Skin epidermis (tissue), 12 donors: ENCODE data around the gene ACAP2.
"Not testable (repeated sequence)": the region's sequence is repeated elsewhere in the genome, so short reads cannot be mapped to it uniquely, and the experiment has no call there.

Source experiments
- H3K27ac ChIP-seq, 21 experiments: fragments of 200-600 bp; sonication (generic) in 11 of 21; one replicate each; pipeline ENCODE4 v1.5.0; 2020; ENCODE audit warnings: mild to moderate bottlenecking in 3 of 21, inconsistent platforms in 2 of 21, moderate library complexity in 2 of 21
- H3K4me3 ChIP-seq, 7 experiments: fragments of 200-600 bp; sonication (generic) in 2 of 7; one replicate each; pipeline ENCODE4 v1.5.0; 2020; ENCODE audit warnings: inconsistent platforms in 2 of 7, mild to moderate bottlenecking in 2 of 7, moderate library complexity in 1 of 7

The ACAP2 gene

GRCh38 chr3:195442573-195443390 is at the start of gene ACAP2:
TSS of gene ACAP2 (minus strand) at chr3:195443020. CDS start at chr3:195442847, 173 bp downstream.
- peak within 1 kb of the TSS; percentile 84 to 100 (median 96) for H3K27ac ChIP-seq
- peak within 1 kb of the TSS; percentile 82 to 97 (median 88) for H3K4me3 ChIP-seq

DNA sequence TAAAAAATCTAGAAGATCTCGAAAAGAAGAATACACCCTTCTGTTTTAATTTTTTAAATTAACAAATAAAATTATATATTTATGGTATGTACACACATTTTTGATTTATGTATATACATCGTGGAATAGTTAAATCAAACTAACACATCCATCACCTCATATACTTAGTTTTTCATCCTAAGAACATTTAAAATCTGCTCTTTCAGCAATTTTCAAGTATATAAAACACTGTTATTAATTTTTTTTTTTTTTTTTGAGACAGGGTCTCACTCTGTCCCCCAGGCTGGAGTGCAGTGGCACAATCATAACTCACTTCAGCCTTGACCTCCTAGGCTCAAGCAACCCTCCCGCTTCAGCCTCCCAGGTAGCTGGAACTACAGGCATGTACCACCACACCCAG is 32.8 kb upstream of the ACAP2 start:
- no peak overlapping the region for H3K4me3 ChIP-seq
- no peak overlapping the region for H3K27ac ChIP-seq

DNA sequence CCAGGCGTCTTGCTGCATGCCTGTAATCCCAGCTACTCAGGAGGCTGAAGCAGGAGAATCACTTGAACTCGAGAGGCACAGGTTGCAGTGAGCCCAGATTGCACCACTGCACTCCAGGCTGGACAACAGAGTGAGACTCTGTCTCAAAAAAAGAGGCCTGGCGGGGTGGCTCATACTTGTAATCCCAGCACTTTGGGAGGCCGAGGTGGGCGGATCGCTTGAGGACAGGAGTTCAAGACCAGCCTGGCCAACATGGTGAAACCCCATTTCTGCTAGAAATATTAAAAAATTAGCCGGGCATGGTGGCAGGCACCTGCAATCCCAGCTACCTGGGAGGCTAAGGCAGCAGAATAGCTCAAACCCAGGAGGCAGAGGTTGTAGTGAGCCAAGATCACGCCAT is 32.3 kb upstream of the ACAP2 start:
- H3K4me3 ChIP-seq, H3K27ac ChIP-seq: not testable (repeated sequence)

DNA sequence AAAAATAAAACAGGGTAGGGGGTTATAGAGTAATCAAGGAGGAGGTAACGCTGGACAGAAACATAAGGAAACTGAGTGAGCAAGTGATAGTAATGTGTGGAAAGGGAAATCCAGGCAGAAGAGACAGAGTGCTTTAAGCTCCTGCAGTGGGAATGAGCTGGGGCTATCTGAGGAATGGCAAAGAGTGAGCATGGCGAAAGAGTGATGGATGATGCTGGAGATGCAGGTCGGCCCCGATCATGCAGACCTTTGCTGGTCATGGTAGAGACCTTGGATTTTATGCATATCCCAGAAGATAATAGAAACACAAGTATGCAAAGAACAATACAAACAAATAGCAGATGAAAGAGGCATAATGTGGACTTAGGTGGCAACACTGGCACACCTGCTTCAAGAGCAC is 26.0 kb upstream of the ACAP2 start:
- Histone ChIP-seq H3K4me3 (no peak overlapping the region), H3K27ac (no peak overlapping the region)

GRCh38 chr3:195468391-195468776 is 25.6 kb upstream of the ACAP2 start:
- H3K4me3 ChIP-seq: no peak overlapping the region
- no peak overlapping the region for H3K27ac ChIP-seq

DNA sequence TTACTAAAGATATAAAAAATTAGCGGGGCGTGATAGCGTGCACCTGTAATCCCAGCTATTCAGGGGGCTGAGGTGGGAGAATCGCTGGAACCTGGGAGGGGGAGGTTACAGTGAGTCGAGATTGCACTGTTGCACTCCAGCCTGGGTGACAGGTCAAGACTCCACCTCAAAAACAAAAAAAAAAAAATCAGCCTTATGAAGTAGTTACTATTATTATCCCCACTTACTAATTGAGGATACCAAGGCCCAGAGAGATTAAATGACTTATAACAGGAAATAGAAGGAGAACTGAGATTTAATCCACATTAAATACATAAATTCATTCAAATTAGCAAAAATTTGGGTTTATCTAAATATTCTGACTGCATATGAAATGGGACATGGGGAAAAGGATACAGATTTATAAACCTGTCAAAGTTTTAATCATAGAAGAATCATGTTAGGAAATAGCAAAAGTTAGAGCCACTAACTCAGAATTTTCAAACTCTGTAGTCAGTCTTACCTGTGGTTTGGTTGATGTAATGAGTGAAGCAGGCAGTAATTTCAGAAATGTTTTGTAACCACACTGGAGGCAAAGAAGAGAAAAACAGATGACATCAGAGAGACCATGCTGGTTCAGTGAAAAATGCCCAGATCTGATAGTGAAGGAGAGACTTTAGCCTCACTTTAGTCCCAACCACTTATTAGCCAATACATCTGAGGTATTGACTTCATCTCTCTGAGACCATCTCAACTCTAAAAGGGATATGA is 25.0 kb upstream of the ACAP2 start:
- H3K4me3 ChIP-seq: no peak overlapping the region
- H3K27ac ChIP-seq: no peak overlapping the region

DNA sequence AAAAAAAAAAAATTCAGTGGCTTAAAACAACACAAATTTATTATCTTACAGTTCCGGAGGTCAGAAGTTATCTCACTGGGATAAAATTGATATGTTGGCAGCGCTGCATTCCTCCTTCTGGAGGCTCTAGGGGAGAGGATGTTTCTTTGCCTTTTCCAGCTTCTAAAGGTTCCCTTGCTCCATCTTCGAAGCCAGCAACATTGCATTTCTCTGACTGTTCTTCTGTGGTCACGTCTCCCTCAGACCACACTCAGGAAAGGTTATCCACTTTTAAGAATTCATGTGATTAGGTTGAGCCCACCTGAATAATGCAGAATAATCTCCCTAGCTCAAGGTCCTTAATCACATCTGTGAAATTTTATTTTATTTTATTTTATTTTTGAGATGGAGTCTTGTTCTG is 23.4 kb upstream of the ACAP2 start:
- Histone ChIP-seq H3K4me3 (no peak overlapping the region), H3K27ac (no peak overlapping the region)

DNA sequence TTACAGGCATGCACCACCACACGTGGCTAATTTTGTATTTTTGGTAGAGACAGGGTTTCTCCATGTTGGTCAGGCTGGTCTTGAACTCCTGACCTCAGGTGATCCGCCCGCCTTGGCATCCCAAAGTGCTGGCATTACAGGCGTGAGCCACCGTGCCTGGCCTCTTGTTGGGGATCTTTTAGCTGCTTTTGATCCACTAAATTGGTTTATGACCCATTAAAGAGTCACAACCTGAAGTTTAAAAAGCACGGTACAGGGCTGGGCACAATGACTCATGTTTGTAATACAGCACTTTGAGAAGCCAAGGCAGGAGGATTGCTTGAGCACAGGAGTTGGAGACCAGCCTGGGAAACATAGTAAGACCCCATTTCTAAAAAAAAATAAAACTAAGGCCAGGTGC is 20.1 kb upstream of the ACAP2 start:
- H3K27ac ChIP-seq: peak overlapping the region in 4 of 21 experiments; percentile 14 to 67 (median 40)
- not testable (repeated sequence) for H3K4me3 ChIP-seq

DNA sequence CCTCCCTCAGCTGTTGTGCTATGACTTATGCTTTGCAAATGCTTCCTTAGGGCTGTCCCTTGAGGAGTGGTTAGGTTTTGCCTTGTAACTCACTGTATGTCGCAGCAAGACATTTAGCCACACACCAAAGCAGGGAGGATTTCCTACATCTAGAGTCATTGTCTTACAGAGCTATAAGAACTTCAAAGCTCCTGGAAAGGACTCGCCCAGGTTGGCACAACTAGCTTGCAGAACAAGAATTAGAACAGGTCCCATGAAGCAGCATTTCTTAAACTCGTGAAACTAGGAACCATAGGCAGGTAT is 19.4 kb upstream of the ACAP2 start:
- Histone ChIP-seq H3K4me3 (no peak overlapping the region), H3K27ac (peak overlapping the region in 9 of 21 experiments; percentile 1 to 67 (median 43))

DNA sequence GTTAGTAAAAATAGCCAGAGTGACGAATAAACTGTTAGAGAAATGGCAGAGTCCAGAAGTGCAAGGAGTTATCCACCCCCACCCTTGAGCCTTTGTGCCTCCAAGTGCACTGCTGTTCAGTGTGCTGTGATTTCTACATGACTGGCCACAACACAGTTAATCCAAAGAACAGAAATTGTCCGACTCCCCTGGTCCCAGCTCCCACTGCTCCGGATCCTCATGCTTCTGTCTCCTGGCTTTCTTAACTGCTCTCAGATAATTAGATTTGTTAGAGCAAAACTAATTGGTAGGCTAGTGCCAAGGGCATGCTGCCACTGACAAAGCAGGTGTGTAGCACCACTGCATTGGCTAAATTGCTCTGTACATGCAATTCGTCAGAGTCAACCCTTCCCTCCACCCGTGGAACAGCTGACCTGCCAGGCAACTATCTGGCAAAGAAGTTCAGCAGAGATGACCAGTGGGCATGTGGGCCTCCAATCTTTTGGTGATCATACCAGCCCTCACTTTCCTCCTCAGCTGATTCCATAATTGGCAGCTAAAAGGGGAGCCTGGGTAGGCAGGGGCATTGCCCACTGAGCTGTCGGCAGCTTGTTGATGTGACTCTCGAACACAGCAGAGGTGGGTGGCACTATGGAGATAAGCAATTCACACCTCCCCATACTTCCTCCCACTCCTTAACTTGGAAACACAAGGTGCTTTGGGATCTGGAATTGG is 18.9 kb upstream of the ACAP2 start:
- H3K4me3 ChIP-seq: no peak overlapping the region
- peak overlapping the region in 10 of 21 experiments; percentile 1 to 67 (median 42) for H3K27ac ChIP-seq

DNA sequence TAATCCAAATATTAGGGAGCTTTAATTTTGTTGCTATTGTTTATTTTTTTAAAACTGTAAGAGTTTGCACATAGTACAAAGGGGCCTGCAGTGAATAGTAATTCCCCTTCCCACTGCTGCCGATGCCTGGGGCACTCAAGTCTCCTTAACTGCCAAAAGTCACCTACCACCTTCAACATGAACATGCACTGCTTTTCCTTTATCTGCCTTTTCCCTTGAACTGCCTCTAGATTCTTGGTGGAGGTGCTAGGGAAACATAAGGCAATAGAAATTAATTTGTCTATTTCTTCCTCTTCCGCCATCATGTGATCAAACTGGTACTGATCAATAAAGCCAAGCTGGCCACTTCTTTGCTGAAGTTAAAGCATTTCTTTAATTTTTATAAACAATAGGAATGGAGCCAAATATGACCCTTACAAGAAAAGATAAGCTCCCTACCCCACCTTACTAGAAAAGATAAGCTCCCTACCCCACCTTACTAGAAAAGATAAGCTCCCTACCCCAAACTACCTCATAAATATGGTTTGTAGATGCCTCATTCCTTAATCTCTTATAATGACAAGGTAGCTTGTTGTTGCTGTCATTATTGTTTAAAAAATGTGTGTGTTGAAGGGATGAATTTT is 17.4 kb upstream of the ACAP2 start:
- H3K27ac ChIP-seq: no peak overlapping the region
- H3K4me3 ChIP-seq: no peak overlapping the region

GRCh38 chr3:195458316-195458717 is 15.5 kb upstream of the ACAP2 start:
- no peak overlapping the region for H3K4me3 ChIP-seq
- peak overlapping the region in 7 of 21 experiments; percentile 11 to 75 (median 42) for H3K27ac ChIP-seq

- Histone ChIP-seq H3K4me3 (no peak overlapping the region), H3K27ac (no peak overlapping the region)
These were observed 13.0 kb upstream of the ACAP2 start for GRCh38 chr3:195455789-195456188.

DNA sequence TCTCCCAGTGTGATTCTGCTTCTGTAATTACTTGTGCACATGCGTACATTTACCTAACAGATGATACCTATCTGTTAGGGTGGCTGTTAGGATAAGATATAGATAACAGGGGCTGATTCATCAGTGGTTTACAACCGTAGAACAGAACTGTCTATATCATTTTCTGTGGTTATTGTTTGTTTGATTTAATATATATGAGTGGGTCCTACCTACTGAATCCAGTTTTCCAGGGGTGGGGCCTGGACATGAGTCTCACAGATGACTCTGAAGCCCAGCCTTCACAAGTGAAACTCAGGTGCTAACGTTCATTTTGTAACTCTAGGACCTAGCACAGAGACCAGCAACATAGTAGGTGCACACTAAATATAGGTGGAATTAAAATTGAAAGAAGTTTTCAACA is 10.4 kb upstream of the ACAP2 start:
- Histone ChIP-seq H3K4me3 (no peak overlapping the region), H3K27ac (no peak overlapping the region)

DNA sequence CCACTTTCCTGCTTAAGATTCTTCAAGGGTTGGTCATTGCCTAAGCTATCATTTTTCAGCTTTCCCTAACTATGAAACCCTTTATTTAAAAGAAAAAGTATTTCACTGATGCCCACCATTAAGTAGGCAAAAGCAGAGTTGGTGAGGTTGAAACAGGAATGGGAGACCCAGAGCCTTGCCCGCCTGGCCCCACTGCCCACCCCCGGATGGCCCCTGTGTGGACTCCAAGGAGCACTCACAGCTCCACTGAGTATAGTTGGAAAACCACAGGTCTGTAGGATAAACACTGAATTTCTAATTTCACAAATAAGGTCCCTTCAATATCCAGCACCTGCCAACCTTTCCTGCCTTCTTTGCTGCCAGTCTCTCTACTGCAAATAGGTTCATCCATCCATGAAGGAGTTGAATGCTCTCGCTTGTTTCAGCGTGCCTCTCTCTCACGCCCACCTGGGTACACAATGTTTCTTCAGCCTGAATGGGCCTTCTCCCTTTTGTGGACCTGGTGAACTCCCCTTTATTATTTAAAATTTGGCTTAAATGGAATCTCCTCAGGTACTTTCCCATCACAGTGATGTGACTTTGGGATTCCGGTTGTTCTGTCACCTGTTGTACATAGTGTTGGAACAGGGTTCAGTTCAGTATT is 8.7 kb upstream of the ACAP2 start:
- Histone ChIP-seq H3K27ac (peak overlapping the region in 4 of 21 experiments; percentile 8 to 53 (median 27)), H3K4me3 (no peak overlapping the region)

GRCh38 chr3:195450731-195451229 is 8.0 kb upstream of the ACAP2 start:
- Histone ChIP-seq H3K4me3 (no peak overlapping the region), H3K27ac (peak overlapping the region in 9 of 21 experiments; percentile 4 to 66 (median 38))

GRCh38 chr3:195448205-195448875 is 5.5 kb upstream of the ACAP2 start:
- no peak overlapping the region for H3K4me3 ChIP-seq
- H3K27ac ChIP-seq: no peak overlapping the region

- H3K4me3 ChIP-seq: no peak overlapping the region
- no peak overlapping the region for H3K27ac ChIP-seq
These were observed 4.4 kb upstream of the ACAP2 start for GRCh38 chr3:195447201-195447600.

- Histone ChIP-seq H3K4me3 (no peak overlapping the region), H3K27ac (no peak overlapping the region)
These were observed 3.5 kb upstream of the ACAP2 start for GRCh38 chr3:195446359-195446758.
